Activated CD4-positive, alpha-beta T cell treated with anti-CD3 and anti-CD28 coated beads, Interleukin-2, amount 10 ng/mL, durations not matched to agents 24 days and 14 days (primary cell): Measurements from ENCODE around the gene GNE. TPM values are rescaled to one million over a fixed set of nuclear protein-coding genes. Genes with fewer than 3 reads are reported as not detected.
"Not testable (repeated sequence)": the region's sequence is repeated elsewhere in the genome, so short reads cannot be mapped to it uniquely, and the experiment has no call there.

Source experiments
- DNase-seq: peaks from one replicate; pipeline ENCODE4 v3.0.0; 2022
- H3K27ac Mint-ChIP-seq: one replicate; pipeline ENCODE4 v1.8.0; 2022; ENCODE audit warnings: mild to moderate bottlenecking, mixed read lengths
- H3K27me3 Mint-ChIP-seq: one replicate; pipeline ENCODE4 v1.8.0; 2022; ENCODE audit warnings: mixed read lengths
- H3K36me3 Mint-ChIP-seq: one replicate; pipeline ENCODE4 v1.8.0; 2022; ENCODE audit warnings: low read depth, mild to moderate bottlenecking, mixed read lengths
- H3K4me1 Mint-ChIP-seq: one replicate; pipeline ENCODE4 v1.8.0; 2021; ENCODE audit warnings: mixed read lengths
- H3K4me3 Mint-ChIP-seq: one replicate; pipeline ENCODE4 v1.8.0; 2022; ENCODE audit warnings: mild to moderate bottlenecking, moderate library complexity, mixed read lengths
- H3K9me3 Mint-ChIP-seq: one replicate; pipeline ENCODE4 v1.8.0; 2021; ENCODE audit warnings: mixed read lengths
- intact Hi-C: fragments of 100-400 bp; cut with micrococcal nuclease; formaldehyde crosslinking; loops from one replicate; pipeline ENCODE4 v1.15.1; 2023
- total RNA-seq: library from RNA; stranded (reverse); gene quantifications from 2 replicates; pipeline ENCODE4 v1.2.3, GENCODE V29; 2022

GNE gene, protein sequence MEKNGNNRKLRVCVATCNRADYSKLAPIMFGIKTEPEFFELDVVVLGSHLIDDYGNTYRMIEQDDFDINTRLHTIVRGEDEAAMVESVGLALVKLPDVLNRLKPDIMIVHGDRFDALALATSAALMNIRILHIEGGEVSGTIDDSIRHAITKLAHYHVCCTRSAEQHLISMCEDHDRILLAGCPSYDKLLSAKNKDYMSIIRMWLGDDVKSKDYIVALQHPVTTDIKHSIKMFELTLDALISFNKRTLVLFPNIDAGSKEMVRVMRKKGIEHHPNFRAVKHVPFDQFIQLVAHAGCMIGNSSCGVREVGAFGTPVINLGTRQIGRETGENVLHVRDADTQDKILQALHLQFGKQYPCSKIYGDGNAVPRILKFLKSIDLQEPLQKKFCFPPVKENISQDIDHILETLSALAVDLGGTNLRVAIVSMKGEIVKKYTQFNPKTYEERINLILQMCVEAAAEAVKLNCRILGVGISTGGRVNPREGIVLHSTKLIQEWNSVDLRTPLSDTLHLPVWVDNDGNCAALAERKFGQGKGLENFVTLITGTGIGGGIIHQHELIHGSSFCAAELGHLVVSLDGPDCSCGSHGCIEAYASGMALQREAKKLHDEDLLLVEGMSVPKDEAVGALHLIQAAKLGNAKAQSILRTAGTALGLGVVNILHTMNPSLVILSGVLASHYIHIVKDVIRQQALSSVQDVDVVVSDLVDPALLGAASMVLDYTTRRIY
- 22.2 and 23.3 TPM in 2 replicates for total RNA-seq

DNA sequence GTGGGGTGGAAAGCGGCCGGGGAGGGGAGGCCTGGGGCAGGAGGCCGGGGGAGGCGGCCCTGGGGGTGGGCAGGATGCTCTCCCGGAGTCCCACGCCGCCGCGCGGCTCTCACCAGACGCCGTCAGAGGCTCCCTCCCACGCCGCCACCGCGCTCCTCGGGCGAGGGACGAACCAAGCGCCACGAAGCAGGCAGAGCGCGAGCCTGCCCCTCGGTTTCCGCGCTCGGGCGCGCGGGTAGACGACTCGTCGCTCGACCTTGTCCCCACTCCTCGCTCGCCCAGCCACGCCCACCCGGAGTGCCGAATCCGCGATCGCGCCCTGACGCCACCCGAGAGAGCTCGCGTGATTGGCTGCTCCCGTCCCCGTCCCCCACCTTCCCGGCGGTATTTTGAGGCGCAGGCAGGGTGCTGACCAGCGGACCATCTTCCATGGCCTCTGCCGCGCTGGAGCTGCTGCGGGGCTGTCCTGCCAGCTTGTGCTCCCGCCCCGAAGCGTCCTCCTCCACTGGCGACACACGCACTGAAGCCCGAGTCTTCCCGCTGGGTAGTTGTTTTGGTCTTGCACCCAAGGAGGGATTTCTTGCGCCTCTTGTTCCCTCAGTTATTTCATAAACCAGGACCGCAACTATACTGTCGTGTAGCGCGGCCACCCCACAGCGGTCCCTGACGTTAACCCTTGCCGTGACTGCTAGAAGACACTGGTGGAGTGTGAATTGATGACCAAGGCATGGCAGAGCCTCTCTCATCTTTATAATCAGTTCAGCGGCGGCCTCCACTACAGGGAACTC is at the start of gene GNE:
Gene GNE, minus strand, starts transcription at position 241 of the 788 bp plus-strand sequence. CDS start 9,093 bp downstream, outside the sequence.
- Mint-ChIP-seq H3K36me3 (peaks cover 3% of the 10 kb centered on the region), H3K9me3 (no peaks in the 10 kb centered on the region), H3K27me3 (peaks cover 2% of the 10 kb centered on the region), H3K4me3 (peak within 1 kb of the TSS; percentile 93), H3K27ac (peak within 1 kb of the TSS; percentile 94), H3K4me1 (peaks cover 10% of the 10 kb centered on the region)
- intact Hi-C loops: loop anchor here (1.0 to 5.0 kb wide), 6 partner anchors 68 to 1034 kb away; partner anchors contain the start of genes CLTA, GLIPR2, MELK and RNF38
- DNase-seq: peak; percentile 100

DNA sequence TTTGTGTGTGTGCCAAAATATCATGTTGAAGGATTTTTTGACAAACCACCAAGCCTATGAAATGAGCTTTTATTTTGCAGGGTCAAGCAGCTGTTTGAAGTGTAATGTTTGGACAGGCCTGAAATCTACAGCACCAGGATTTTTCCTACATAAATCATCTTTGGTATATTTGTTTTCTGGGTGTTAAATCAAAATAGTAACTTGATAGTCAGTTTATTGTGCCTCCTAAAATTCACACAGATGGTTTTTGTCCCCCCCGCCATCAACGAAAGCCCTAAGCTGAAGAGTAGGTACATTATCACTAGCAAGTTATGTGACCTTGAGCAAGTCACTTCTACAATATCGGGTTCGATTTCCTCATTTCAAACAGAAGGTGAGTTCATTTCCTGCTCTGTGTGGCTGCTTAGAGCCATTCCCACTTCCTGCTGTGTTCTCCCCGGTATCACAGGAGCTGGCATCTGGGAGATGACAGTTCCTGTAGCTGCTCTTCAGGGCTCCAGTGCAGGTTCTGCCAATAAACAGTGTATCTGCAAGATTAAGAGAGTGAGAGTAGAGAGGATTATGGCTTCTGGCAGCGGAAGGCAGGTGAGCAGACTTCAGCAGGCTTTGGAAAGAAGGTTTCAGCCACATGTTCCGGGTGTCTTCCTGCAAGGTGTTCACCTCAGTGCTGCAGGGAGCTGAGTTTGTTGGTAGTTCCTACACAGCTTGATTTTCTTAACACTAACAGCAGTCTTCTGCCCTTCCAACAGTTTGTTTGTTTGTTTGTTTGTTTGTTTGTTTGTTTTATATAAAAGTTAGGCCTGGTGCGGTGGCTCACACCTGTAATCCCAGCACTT is 48.4 kb upstream of the GNE start:
- H3K36me3 Mint-ChIP-seq: no peaks in the 10 kb centered on the region
- peak overlapping the region; percentile 8 for H3K4me3 Mint-ChIP-seq
- no peaks in the 10 kb centered on the region for H3K27me3 Mint-ChIP-seq
- H3K9me3 Mint-ChIP-seq: no peaks in the 10 kb centered on the region
- H3K27ac Mint-ChIP-seq: no peak overlapping the region
- intact Hi-C loops: no loop called here
- DNase-seq: peak; percentile 60
- H3K4me1 Mint-ChIP-seq: peaks cover 10% of the 10 kb centered on the region

DNA sequence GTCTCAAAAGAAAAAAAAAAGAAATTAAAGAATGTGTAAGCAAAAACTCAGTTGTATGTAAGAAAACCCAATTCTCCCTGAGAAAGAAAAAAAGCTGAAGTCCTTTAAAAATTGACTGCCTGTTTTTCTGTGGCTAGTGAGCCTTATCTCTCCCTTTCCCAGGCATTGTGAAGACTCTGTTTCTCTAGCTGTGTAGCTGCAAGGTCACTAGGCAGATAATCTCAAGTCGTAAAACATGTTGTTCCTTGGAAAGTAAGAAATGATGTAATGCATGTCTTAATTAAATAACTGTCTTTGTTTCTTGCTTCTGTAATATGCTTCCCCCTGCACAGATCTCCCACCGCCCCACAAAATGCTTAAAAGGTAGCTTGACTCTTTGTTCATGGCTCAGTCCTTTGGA is 46.1 kb upstream of the GNE start:
- intact Hi-C loops, DNase-seq, H3K27me3 Mint-ChIP-seq, H3K9me3 Mint-ChIP-seq, H3K27ac Mint-ChIP-seq, H3K4me3 Mint-ChIP-seq, H3K4me1 Mint-ChIP-seq, H3K36me3 Mint-ChIP-seq: not testable (repeated sequence)

DNA sequence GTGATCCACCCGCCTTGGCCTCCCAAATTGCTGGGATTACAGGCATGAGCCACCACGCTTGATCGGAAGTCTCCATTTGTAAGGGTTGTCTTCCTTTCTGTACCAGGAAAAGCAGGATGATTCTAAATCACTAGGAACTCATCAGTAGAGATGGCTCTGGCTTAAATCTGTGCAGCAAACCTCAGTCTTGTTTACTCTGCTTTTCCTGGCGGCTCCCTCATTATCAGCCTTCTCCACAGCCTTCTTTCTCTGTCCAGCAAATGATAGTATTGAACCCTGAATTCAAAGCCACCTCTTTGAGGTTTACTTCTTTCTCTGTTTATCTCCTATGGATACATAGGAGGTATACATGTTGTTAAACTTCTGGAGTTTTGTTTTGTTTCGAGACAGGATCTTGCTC is 43.0 kb upstream of the GNE start:
- Mint-ChIP-seq H3K27me3 (no peaks in the 10 kb centered on the region), H3K9me3 (no peaks in the 10 kb centered on the region), H3K36me3 (no peaks in the 10 kb centered on the region), H3K4me3 (no peak overlapping the region), H3K27ac (no peak overlapping the region), H3K4me1 (peaks cover 3% of the 10 kb centered on the region)
- DNase-seq: no peak
- intact Hi-C loops: no loop called here

DNA sequence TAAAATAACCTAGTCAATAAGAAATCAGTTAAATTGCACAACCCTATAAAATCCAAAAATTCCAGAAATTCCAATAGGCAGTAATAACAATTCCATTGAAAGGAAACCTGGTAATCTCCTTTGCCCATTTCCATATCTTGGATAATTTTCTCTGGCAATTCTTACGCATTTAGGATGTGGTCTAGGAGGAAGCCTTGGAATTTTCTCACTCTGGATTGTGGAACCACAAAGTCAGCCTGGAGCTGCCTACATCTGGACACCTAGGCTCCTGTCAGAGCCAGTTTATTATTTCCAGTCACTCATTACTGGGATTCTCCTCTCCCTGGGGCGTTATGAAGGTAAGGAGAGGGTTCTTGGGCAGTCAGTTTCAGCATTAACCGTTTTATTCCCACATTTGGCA is 40.3 kb upstream of the GNE start:
- Mint-ChIP-seq H3K9me3 (no peaks in the 10 kb centered on the region), H3K27ac (no peak overlapping the region), H3K4me3 (no peak overlapping the region), H3K27me3 (no peaks in the 10 kb centered on the region), H3K36me3 (no peaks in the 10 kb centered on the region), H3K4me1 (no peaks in the 10 kb centered on the region)
- intact Hi-C loops: no loop called here
- DNase-seq: no peak

DNA sequence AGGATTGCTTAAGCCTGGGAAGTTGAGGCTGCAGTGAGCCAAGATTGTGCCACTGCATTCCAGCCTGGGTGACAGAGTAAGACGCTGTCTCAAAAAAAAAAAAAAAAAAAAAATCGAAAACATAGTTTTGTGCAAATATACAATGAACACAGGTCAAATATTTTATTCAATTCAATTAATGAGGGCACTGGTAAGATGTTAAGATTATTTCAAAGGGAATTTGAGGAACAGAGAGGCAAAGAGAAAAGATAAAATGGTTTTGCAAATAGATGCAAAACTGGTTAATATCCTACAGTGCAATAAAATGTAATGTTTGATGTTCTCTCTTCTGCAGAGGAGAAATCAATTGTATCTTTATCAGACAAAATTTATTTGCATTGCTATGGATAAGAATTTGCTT is 39.5 kb upstream of the GNE start:
- H3K27ac Mint-ChIP-seq: no peak overlapping the region
- no peaks in the 10 kb centered on the region for H3K36me3 Mint-ChIP-seq
- no peaks in the 10 kb centered on the region for H3K9me3 Mint-ChIP-seq
- H3K4me1 Mint-ChIP-seq: no peaks in the 10 kb centered on the region
- DNase-seq: no peak
- H3K4me3 Mint-ChIP-seq: no peak overlapping the region
- no peaks in the 10 kb centered on the region for H3K27me3 Mint-ChIP-seq
- intact Hi-C loops: no loop called here

DNA sequence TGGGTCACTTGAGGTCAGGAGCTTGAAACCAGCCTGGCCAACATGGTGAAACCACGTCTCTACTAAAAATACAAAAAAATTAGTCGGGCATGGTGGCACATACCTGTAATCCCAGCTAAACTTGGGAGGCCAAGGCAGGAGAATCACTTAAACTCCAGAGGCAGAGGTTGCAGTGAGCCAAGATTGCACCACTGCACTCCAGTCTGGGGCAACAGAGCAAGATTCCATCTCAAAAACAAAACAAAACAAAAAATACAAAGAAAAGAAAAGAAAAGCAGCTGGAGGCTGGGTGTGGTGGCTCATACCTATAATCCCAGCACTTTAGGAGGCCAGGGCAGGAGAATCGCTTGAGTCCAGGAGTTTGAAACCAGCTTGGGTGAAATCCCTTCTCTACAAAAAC is 36.7 kb upstream of the GNE start:
- DNase-seq, H3K4me1 Mint-ChIP-seq, H3K9me3 Mint-ChIP-seq, H3K27ac Mint-ChIP-seq, H3K4me3 Mint-ChIP-seq, H3K27me3 Mint-ChIP-seq, H3K36me3 Mint-ChIP-seq, intact Hi-C loops: not testable (repeated sequence)

DNA sequence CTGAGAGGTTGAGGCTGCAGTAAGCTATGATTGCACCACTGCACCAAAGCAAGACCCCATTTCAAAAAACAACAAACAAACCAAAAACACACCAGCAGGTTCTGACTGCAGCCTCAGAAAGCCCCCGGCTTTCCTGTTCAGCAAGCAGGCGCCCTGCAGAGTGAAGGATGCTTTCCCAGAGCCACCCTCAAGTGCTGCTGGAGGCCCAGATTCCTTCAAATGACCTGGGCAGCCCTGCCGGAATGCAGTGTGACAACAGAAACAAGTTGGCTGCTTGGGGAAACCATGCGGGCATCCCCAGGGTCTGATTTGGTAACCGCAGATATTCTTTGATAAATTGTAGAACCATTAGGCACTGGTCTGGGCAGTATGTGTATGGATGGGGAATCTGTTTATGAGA is 35.7 kb upstream of the GNE start:
- H3K4me1 Mint-ChIP-seq: no peaks in the 10 kb centered on the region

DNA sequence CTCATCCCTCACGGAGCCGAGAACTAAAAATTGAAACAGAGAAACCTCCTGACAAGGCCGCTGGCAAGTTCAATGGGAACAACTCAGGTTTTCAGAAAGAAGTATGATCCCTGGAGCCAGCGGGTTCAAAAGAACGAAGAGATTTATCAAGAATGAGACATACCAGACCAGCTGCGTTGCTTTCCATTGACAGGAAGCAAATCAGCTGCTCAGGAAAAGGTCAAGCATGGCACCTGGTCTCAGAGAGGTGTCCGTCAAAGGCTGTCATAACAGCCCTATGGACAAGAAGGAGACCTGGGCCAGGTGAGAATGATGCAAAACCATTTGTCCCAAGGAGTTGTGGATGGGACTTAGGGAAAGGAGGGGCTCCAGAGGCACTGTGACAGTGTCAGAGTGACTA is 34.9 kb upstream of the GNE start:
- intact Hi-C loops: no loop called here
- Mint-ChIP-seq H3K4me3 (no peak overlapping the region), H3K36me3 (no peaks in the 10 kb centered on the region), H3K27me3 (no peaks in the 10 kb centered on the region), H3K27ac (no peak overlapping the region), H3K9me3 (no peaks in the 10 kb centered on the region), H3K4me1 (peaks cover under 1% of the 10 kb centered on the region)
- no peak for DNase-seq

More for the DNA sequence above, 35.7 kb upstream of the GNE start:
- Mint-ChIP-seq H3K36me3 (no peaks in the 10 kb centered on the region), H3K27me3 (no peaks in the 10 kb centered on the region), H3K27ac (no peak overlapping the region), H3K9me3 (no peaks in the 10 kb centered on the region), H3K4me3 (no peak overlapping the region)
- DNase-seq: no peak
- intact Hi-C loops: no loop called here

DNA sequence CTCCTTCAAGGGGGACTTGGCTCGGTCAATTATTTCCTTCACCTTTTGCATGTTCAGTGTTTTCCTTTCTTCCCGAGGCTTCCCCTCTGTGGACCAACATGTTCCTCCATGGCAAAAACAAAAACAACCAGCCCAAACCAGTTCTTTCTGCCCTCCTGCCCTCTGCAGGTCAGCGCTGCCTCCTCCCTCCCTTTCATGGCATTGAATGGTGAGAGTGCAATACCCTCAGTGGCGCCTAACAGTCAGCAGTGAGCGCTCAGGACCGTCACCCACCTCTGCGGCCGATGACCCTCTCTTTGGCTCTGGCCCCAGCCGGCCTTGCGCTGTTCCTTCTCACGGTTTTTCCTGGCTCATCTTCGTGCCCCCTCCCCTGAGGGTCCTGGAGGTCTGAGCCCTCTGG is 34.4 kb upstream of the GNE start:
- Mint-ChIP-seq H3K27ac (no peak overlapping the region), H3K27me3 (no peaks in the 10 kb centered on the region), H3K4me3 (no peak overlapping the region), H3K36me3 (no peaks in the 10 kb centered on the region), H3K9me3 (no peaks in the 10 kb centered on the region), H3K4me1 (peaks cover 2% of the 10 kb centered on the region)
- intact Hi-C loops: no loop called here
- no peak for DNase-seq

DNA sequence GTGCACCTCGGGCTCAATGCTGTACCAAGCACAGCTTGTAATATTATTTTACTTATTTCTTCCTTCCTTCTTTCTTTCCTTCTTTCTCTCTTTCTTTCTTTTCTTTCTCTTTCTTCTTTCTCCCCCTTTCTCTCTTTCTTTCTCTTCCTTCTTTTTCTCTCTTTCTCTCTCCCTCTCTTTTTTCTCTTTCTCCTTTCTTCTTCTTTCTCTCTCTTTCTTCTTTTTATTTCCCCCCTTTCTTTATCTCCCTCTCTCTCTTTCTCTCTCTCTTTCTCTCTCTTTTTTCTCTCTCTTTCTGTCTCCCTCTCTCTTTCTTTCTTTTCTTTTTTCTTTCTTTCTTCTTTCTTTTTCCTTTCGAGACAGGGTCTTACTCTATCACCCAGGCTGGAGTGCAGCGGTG is 32.7 kb upstream of the GNE start:
- no peaks in the 10 kb centered on the region for H3K36me3 Mint-ChIP-seq
- H3K9me3 Mint-ChIP-seq: no peaks in the 10 kb centered on the region
- no peak for DNase-seq
- H3K4me3 Mint-ChIP-seq: no peak overlapping the region
- H3K27me3 Mint-ChIP-seq: no peaks in the 10 kb centered on the region
- H3K4me1 Mint-ChIP-seq: peaks cover 2% of the 10 kb centered on the region
- H3K27ac Mint-ChIP-seq: no peak overlapping the region
- intact Hi-C loops: no loop called here

DNA sequence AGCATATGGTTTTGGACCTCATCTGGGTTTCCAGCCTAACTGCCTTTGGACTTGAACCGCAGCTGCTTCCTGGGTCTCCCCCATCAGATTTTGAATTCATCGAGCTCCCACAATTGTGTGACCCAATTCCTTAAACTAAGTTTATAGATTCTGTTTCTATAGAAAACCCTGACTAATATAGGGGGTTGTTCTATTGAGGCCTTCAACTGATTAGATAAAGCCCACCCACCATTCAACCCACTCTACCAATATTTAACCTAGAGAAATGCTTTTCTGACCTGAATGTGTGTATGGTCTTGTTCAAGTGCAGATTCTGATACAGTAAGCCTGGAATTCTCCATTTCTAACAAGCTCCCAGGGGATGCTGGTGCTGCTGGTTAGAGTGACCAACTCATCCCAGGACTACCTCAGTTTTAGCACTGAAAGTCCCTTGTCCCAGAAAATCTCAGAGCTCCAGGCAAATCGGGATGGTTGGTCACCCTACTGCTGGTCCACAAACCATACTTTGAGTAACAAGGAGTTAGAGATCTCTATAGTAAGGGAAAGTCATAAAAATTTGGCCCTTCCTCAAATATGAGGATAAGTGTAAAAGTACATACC is 31.7 kb upstream of the GNE start:
- no peaks in the 10 kb centered on the region for H3K9me3 Mint-ChIP-seq
- H3K27ac Mint-ChIP-seq: no peak overlapping the region
- no peaks in the 10 kb centered on the region for H3K36me3 Mint-ChIP-seq
- no peak overlapping the region for H3K4me3 Mint-ChIP-seq
- H3K4me1 Mint-ChIP-seq: peaks cover 2% of the 10 kb centered on the region
- DNase-seq: no peak
- intact Hi-C loops: no loop called here
- no peaks in the 10 kb centered on the region for H3K27me3 Mint-ChIP-seq

DNA sequence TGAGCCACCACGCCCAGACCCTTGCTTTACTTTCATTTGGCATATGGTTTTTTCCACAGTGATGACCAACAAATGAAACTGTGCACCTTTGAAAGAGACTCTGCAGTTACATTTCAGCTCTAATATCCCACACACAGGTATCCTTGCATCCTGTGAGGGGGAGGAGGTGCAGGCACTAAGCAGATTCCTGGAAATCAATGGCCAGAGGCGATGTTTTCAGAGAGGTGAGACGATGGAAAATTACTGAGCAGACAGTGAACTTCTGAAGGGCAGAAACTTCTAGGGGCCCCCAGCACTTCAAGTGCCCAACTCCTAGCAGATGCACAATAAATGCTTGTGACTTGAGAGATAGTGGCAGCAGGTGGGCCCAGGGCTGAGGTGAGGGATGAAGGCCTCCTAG is 29.8 kb upstream of the GNE start:
- DNase-seq: no peak
- Mint-ChIP-seq H3K4me1 (peaks cover 2% of the 10 kb centered on the region), H3K27ac (no peak overlapping the region), H3K36me3 (no peaks in the 10 kb centered on the region), H3K27me3 (no peaks in the 10 kb centered on the region), H3K9me3 (no peaks in the 10 kb centered on the region), H3K4me3 (no peak overlapping the region)
- intact Hi-C loops: no loop called here
